ENCODE measurements around the gene KDM1A. TPM values are rescaled to one million over a fixed set of nuclear protein-coding genes. Genes with fewer than 3 reads are reported as not detected.
"Not testable (repeated sequence)": the region's sequence is repeated elsewhere in the genome, so short reads cannot be mapped to it uniquely, and the experiment has no call there.

Gene KDM1A
- total RNA-seq, 4 donors from 2014 or later, result 44.4 to 56.5 (median 52.2) TPM

- no peak overlapping the region for H3K27ac ChIP-seq
- H3K4me1 ChIP-seq, result no peaks in the 10 kb centered on the region
- TF ChIP-seq EP300 (IDR thresholded peaks at IDR 0.05) (no peak), POLR2A (IDR thresholded peaks at IDR 0.05) (no peak)
- no peak overlapping the region for H3K4me3 ChIP-seq
- H3K36me3 ChIP-seq, result no peaks in the 10 kb centered on the region
- 70 to 88% methylated on average over 4 of the region's 4 CpGs for WGBS, 2 donors
- H3K9me3 ChIP-seq, result no peaks in the 10 kb centered on the region
- no peaks in the 10 kb centered on the region for H3K27me3 ChIP-seq
- no peak for DNase-seq (ENCODE audit: low spot score in 2 of 2)
Observed at GRCh38 chr1:23007106-23007505, 12.2 kb upstream of the KDM1A start.

GRCh38 chr1:23008901-23009300 lies 10.4 kb upstream of the KDM1A start:
- Histone ChIP-seq H3K4me3 (no peak overlapping the region), H3K27me3 (no peaks in the 10 kb centered on the region), H3K36me3 (no peaks in the 10 kb centered on the region), H3K4me1 (no peaks in the 10 kb centered on the region), H3K27ac (no peak overlapping the region), H3K9me3 (no peaks in the 10 kb centered on the region)
- no peak for DNase-seq (ENCODE audit: low spot score in 2 of 2)
- 77 to 78% methylated on average over 2 of the region's 2 CpGs for WGBS, 2 donors
- TF ChIP-seq EP300 (IDR thresholded peaks at IDR 0.05) (no peak), POLR2A (IDR thresholded peaks at IDR 0.05) (no peak), CTCF (IDR thresholded peaks at IDR 0.05) (no peak)

GRCh38 chr1:23010025-23010424 lies 9.2 kb upstream of the KDM1A start:
- not testable (repeated sequence) for H3K27me3 ChIP-seq; H3K27ac ChIP-seq; H3K36me3 ChIP-seq; DNase-seq (ENCODE audit: low spot score in 2 of 2); H3K4me1 ChIP-seq; H3K4me3 ChIP-seq; H3K9me3 ChIP-seq
- 85 to 91% methylated on average over 8 of the region's 8 CpGs for WGBS, 2 donors

GRCh38 chr1:23013657-23014056 lies 5.6 kb upstream of the KDM1A start:
- 69 to 82% methylated on average over 3 of the region's 3 CpGs for WGBS, 2 donors
- H3K36me3 ChIP-seq, result no peaks in the 10 kb centered on the region
- H3K4me3 ChIP-seq, result no peak overlapping the region
- no peak for DNase-seq (ENCODE audit: low spot score in 2 of 2)
- no peak overlapping the region for H3K27ac ChIP-seq
- H3K9me3 ChIP-seq, result no peaks in the 10 kb centered on the region
- peaks cover 0 to 7% (median 0%) of the 10 kb centered on the region in 4 donors for H3K4me1 ChIP-seq
- no peaks in the 10 kb centered on the region for H3K27me3 ChIP-seq
- TF ChIP-seq EP300 (IDR thresholded peaks at IDR 0.05) (no peak), CTCF (IDR thresholded peaks at IDR 0.05) (no peak), POLR2A (IDR thresholded peaks at IDR 0.05) (no peak)

GRCh38 chr1:23018661-23019093 lies 591 bp upstream of the KDM1A start:
- Histone ChIP-seq H3K27me3 (no peaks in the 10 kb centered on the region), H3K36me3 (no peaks in the 10 kb centered on the region), H3K4me1 (peaks cover 0 to 25% (median 6%) of the 10 kb centered on the region in 4 donors), H3K27ac (peak overlapping the region in 3 of 4 donors; percentile 91 to 94 (median 93)), H3K4me3 (peak overlapping the region; percentile 85 to 92 (median 88)), H3K9me3 (peaks cover 0 to 11% (median 0%) of the 10 kb centered on the region in 4 donors)
- DNase-seq (ENCODE audit: low spot score in 2 of 2), result no peak
- TF ChIP-seq EP300 (IDR thresholded peaks at IDR 0.05) (no peak), POLR2A (IDR thresholded peaks at IDR 0.05) (no peak), CTCF (IDR thresholded peaks at IDR 0.05) (no peak)
- 29 to 39% methylated on average over 10 of the region's 10 CpGs for WGBS, 2 donors

- Histone ChIP-seq H3K4me3 (peak overlapping the region; percentile 85 to 92 (median 88)), H3K27me3 (no peaks in the 10 kb centered on the region), H3K4me1 (peaks cover 0 to 25% (median 6%) of the 10 kb centered on the region in 4 donors), H3K27ac (peak overlapping the region; percentile 75 to 94 (median 92)), H3K36me3 (no peaks in the 10 kb centered on the region), H3K9me3 (peaks cover 0 to 13% (median 0%) of the 10 kb centered on the region in 4 donors)
- TF ChIP-seq EP300 (IDR thresholded peaks at IDR 0.05), result no peak
- DNase-seq (ENCODE audit: low spot score in 2 of 2), result peak in 1 of 2 donors; percentile 9
- WGBS, 2 donors, result 0 to 1% methylated on average over 28 to 34 of the region's 42 CpGs
Observed at GRCh38 chr1:23019863-23020625, 776 bp downstream of the KDM1A start.

Data from tibial nerve (tissue), 4 donors.